HL-60/S4 treated with retinoic acid at 250 ng/mL for 4 days and 3 days (cell line): Measurements from ENCODE around the gene FRG1.
"Not testable (repeated sequence)": the region's sequence is repeated elsewhere in the genome, so short reads cannot be mapped to it uniquely, and the experiment has no call there.

ENCODE experiments used
- in situ Hi-C: fragments of 300-500 bp; cut with MboI; formaldehyde crosslinking; loops from 2 replicates; pipeline ENCODE4 v1.7.0; 2022; ENCODE audit warnings: low sequenced_read_pairs

FRG1 gene

GRCh38 chr4:189940178-189941004 lies at the start of gene FRG1:
TSS of gene FRG1 (plus strand) at chr4:189940872. CDS start at chr4:189941010, 138 bp downstream.
- in situ Hi-C loops = no loop called here

DNA sequence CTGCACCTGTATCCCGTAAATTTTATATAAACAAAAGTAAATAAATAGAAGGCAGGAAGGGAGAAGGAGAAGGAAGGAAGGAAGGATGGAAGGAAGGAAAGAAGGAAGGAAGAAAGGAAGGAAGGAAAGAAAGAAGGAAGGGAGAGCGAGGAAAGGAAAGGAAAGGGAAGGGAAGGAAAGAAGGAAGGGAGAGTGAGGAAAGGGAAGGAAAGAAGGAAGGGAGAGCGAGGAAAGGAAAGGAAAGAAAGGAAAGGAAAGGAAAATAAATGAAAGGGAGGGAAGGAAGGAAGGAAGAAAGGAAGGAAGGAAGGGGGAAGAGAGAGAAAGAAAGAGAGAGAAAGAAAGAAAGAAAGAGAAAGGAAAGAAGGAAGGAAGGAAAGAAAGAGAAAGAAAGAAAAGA lies 43.0 kb upstream of the FRG1 start:
- in situ Hi-C loops = no loop called here

- in situ Hi-C loops = not testable (repeated sequence)
Measured at GRCh38 chr4:189899481-189900015, 41.1 kb upstream of the FRG1 start.

DNA sequence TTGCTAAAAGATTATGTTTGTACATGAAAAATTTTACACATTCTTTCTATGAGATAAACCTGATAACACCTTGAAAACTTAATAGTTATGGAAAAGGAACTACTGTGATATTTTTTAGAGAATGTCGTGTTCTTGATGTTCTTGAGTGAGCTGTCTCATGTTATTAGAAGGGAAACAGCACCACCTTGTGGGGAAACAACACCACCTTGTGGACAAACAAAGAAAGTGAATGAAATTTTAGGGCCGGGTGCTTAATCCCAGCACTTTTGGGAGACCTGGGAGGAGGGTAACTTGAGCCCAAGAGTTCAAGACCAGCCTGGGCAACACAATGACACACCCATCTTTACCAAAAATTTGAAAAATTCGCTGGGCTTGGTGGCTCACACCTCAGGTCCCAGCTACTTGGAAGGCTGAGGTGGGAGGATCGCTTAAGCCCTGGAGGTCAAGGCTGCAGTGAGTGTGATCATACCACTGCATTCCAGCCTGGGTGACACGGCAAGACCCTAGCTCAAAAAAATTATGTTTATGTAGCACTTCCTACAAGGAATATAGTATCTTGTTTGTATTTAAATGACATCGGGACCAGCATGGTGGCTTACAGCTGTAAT lies 36.1 kb upstream of the FRG1 start:
- in situ Hi-C loops = not testable (repeated sequence)

GRCh38 chr4:189912170-189912569 lies 28.5 kb upstream of the FRG1 start:
- in situ Hi-C loops = no loop called here

DNA sequence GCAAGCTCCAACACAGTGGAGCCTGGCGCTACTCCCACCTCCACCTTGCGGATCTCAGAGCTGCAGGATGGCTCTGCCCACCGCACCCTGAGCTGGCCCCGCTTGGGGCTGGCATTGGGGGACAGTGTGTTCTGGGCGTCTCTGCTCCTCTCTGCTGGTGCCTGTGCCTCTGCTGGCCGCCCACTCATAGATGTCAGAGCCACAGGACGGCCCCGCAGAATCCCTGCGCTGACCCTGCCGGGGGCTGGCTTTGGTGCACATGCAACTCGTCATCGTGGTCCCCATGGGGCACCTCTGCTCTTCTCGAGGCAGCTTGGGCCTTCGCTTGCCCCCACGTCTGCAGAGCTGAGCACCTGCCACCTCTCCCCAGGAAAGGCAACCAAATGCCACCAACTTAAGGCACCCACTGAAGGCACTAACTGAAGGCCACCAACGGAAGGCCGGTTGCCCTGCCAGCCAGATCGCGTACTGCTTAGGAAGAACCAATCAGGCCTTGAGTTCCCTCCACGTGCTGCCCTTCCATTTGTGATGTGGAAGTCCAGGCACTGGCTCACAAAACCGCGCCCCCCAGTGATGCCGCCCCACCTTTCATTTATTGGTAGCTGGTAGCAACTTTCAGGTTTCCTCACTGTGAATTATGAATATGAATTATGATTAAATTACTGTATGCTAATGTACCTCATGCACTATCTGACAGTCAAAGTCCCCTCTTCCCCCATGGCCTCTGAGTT lies 23.3 kb upstream of the FRG1 start:
- in situ Hi-C loops = no loop called here

GRCh38 chr4:189921058-189921457 lies 19.6 kb upstream of the FRG1 start:
- in situ Hi-C loops = no loop called here

DNA sequence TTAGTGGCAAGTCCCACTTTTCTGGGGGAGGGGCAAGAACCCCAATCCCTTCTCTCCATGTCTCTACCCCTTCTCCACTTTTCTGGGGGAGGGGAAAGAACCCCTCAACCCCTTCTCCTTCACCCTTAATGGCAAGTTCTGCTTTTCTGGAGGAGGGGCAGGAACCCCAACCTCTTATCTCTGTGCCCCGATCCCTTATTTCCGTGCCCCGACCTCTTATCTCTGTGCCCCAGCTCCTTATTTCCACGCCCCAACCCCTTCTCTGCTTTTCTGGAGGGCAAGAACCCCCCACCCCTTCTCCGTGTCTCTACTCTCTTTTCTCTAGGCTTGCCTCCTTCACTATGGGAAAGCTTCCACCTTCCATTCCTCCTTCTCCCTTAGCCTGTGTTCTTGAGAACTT lies 13.9 kb upstream of the FRG1 start:
- in situ Hi-C loops = not testable (repeated sequence)

- in situ Hi-C loops = no loop called here
Measured at GRCh38 chr4:189941005-189941450, 356 bp downstream of the FRG1 start.

DNA sequence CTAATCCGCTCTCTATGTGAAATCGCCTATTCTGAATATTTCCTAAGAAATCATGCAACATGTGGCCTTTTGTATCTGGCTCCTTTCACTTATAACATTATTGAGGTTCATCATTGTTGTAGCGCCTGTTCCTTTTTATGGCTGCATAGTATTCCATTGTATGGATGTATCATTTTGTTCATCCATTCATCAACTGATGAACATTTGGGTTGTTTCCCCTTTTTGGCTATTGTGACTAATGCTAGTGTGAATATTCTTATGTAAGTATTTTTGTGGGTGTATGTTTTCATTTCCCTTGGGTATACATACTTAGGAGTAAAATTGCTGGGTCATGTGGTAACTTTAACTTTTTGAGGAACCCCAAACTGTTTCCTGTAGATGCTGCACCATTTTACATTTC lies 1.7 kb downstream of the FRG1 start:
- in situ Hi-C loops = not testable (repeated sequence)

- in situ Hi-C loops = not testable (repeated sequence)
Measured at GRCh38 chr4:189944077-189944476, 3.4 kb downstream of the FRG1 start.

GRCh38 chr4:189946906-189947305 lies 6.2 kb downstream of the FRG1 start:
- in situ Hi-C loops = not testable (repeated sequence)

DNA sequence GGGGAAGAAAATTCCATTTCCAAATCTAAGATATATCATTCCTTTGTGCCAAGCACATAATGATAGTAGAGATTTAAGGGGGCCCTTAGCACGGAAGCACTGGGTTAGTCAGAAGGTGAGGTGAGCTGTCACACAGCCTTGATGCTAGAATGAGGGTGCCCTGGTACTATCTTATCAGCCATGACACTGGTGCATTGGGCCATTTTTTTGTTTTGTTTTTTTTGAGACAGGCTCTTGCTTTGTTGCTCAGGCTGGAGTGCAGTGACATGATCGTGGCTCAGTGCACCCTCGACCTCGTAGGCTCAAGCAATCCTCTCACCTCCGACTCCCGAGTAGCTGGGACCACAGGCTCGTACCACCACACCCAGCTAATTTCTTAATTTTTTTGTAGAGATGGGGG lies 7.8 kb downstream of the FRG1 start:
- in situ Hi-C loops = not testable (repeated sequence)

- in situ Hi-C loops = not testable (repeated sequence)
Measured at GRCh38 chr4:189969291-189969690, 28.6 kb downstream of the FRG1 start.

DNA sequence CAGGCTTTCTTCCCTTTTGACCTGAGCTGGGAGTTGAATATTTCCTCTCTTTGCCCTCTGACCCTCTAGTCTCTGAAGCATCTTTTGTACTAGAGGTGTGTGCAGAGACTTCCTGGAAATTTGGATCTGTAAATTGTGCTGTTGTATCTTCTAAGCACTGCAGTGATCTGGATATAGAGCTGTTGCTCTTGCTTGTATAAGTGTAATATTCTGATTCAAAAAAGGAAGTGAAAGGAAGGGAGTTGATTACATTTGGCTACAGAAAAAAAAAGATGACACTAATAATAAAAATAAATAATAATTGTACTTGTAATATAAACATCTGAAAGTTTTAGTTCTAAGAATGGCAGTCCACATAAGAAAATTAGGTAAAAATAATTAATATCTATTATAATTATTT lies 33.0 kb downstream of the FRG1 start:
- in situ Hi-C loops = no loop called here

DNA sequence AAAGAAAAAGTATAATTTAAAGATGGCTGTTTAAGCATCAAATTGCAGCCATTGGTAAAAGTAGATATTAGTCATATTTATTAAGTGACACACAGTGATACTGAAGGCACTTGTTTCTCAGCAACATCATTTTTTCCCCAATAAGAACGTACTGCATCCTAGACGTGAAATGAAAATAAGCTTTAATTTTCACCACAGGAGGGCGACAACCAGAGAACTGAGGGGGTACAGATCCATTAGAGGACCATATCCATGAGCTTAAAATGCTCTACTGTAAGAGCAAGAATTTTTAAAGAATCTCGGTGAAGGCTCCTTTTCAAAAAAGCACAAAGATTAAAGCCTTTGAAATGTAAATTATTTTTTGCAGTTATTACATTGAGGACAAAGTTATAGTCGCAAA lies 33.4 kb downstream of the FRG1 start:
- in situ Hi-C loops = no loop called here

DNA sequence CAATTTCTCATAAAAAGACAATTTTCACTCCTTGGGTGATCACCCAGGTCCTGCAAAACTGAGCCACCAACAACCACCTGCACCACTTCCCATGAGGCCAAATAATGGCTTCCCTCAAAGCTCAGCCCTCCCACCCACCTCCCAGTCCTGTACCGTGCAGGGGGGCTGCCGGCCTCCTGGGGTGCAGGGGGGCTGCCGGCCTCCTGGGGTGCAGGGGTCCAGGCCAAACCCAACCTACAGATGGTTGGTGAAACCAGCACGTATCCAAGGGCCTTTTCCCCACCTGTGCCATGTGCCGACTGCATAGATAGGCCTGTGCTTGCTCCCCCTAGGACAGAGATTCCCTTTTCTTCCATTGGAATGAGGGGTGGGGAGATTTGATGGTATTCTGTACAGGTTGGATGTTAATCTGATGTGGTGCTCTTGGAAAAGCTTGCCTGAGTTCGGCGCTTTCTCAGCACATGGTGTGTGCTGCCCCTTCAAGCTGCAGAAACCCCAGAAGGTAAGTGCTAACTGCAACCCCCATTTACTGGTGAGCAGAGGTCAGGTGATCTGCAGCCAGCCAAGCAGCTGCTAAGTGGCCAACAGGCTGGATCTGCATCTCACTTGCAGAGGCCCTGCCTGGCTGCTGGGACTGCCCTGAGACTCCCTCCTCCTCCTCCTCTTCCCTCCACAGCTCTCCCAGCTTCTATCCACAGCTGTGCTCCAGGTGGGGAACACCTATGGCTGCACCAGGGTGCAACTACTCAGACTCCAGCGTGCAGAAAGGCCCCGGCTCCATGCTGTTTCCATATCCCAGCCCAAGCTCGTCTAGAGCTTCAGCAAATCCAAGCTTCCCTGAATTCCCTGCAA lies 38.8 kb downstream of the FRG1 start:
- in situ Hi-C loops = no loop called here

DNA sequence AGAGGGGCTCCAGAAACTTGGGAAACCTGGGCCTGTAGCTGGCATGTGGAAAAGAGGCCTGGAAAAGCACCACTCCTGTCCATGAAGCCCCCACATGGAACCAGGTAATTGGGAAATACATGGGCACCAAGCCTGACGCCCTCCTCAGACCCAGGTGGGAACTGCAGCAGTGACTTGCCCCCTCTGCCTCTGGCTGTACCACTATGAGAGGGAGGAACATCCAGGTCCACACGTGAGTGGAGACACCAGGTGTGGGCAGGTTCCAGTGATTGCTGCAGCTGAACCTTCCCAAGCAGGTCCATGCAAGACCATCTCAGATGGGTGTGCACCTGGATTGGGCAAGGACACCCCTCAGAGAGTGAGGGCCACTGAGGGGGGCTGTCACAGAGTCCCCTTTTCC lies 39.6 kb downstream of the FRG1 start:
- in situ Hi-C loops = not testable (repeated sequence)

DNA sequence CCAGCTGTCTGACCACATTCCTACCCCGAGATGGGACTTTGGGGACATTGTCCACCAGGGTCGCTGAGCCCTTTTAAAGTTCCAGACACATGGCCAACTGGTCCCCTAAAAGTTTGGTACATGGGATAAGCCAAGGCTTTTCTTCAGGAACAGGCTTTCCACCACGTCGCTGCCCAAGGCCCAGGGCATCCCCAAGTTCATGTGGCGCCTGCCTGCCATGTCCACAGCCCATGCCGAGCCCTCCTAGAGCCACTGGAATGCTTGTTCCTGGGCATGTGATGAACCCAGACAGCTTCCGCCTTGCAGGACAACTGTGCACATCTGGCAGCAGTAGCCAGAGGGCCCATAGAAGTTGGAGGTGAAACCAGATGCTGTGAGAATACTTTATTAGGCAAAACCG lies 41.3 kb downstream of the FRG1 start:
- in situ Hi-C loops = no loop called here

- in situ Hi-C loops = not testable (repeated sequence)
Measured at GRCh38 chr4:189983916-189984526, 43.3 kb downstream of the FRG1 start.
